Transverse colon (tissue), 4 donors: ENCODE measurements around the gene VEGFA.

ENCODE experiments used
- CTCF ChIP-seq, 5 experiments: fragments of 200-600 bp in 3 of 5; fragments of 450-650 bp in 2 of 5; sonication (generic) in 3 of 5; IDR thresholded peaks; 1 replicate in 2 of 5; 2 replicates in 3 of 5; pipeline ENCODE4 v1.5.1; 2016 to 2017; ENCODE audit warnings: antibody characterized with exemption in 5 of 5, inconsistent platforms in 3 of 5, mild to moderate bottlenecking in 2 of 5, moderate library complexity in 1 of 5
- POLR2A ChIP-seq: fragments of 450-650 bp; IDR thresholded peaks from one replicate; pipeline ENCODE4 v1.6.1; 2016; ENCODE audit warnings: antibody characterized with exemption, mild to moderate bottlenecking, moderate library complexity
- POLR2AphosphoS5 ChIP-seq, 3 donors: sonication (generic); formaldehyde crosslinking; IDR thresholded peaks; one replicate each; pipeline ENCODE4 v1.6.1; 2016; ENCODE audit warnings: antibody characterized with exemption in 3 of 3

- TF ChIP-seq POLR2A (no peak), CTCF (IDR thresholded peaks at IDR 0.05) (no peak), POLR2AphosphoS5 (IDR thresholded peaks at IDR 0.05) (no peak)
These were observed 16.3 kb upstream of the VEGFA start for GRCh38 chr6:43753570-43754183.
